GM12874 (cell line): ENCODE data around the gene PPT1.

Source experiments
- TF ChIP-seq, protein P1 (sequence below): IDR thresholded peaks from 2 replicates; pipeline ENCODE4 v1.5.1; 2011; ENCODE audit warnings: low read depth, mild to moderate bottlenecking, control low read depth, low read length, moderate library complexity; ENCODE audit not compliant: insufficient read depth

The PPT1 gene

DNA sequence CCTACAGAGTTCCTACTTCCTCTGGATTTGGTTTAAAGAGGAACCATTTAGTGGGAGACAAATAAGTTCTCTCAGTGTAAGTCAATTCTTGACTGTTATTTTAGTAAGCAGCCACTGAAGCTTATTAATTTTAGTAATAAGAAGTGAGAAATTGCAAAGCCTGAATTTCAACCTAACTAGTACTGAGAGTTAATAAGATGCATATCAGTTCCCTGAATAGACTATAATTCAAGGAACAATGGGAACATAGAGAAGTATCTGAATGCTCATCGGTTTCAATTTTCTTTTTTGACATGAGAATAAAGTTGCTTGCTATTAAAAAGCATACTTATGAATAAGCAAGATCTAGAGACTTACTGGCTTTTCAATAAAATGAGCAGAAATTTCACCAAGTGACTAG is 8.0 kb upstream of the PPT1 start:
- TF ChIP-seq, protein P1, sequence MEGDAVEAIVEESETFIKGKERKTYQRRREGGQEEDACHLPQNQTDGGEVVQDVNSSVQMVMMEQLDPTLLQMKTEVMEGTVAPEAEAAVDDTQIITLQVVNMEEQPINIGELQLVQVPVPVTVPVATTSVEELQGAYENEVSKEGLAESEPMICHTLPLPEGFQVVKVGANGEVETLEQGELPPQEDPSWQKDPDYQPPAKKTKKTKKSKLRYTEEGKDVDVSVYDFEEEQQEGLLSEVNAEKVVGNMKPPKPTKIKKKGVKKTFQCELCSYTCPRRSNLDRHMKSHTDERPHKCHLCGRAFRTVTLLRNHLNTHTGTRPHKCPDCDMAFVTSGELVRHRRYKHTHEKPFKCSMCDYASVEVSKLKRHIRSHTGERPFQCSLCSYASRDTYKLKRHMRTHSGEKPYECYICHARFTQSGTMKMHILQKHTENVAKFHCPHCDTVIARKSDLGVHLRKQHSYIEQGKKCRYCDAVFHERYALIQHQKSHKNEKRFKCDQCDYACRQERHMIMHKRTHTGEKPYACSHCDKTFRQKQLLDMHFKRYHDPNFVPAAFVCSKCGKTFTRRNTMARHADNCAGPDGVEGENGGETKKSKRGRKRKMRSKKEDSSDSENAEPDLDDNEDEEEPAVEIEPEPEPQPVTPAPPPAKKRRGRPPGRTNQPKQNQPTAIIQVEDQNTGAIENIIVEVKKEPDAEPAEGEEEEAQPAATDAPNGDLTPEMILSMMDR: no peak

DNA sequence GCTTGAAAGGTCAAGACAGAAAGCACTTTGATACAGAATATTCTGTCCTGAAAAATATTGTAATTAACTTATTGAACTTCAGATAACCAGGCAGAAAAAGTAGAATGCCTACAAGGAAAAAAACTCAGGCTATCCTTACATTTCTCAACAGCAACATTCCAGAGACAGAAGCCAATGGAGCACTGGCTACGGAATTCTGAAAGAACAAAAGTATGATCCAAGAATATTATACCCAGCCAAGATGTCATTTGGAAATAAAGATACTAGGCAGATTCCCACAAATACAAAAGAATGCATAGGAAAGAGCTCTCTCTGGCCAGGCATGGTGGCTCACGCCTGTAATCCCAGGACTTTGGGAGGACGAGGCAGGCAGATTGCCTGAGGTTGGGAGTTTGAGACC is 5.8 kb upstream of the PPT1 start:
- TF ChIP-seq, protein P1: no peak

DNA sequence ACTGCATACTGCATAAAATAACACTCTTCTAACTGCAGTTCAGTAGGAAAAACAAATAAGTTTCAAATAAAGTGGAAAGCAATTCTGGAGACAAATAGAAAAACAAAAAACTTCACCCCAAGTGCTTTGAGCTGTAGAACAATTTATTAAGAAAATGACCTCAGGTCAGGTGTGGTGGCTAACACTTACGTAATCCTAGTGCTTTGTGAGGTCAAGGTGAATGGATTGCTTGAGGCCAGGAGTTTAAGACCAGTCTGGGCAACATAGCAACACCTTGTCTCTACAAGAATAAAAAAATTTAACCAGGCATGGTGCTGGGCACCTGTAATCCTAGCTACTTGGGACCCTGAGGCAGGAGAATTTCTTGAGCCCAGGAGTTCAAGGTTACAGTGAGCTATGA is 5.0 kb upstream of the PPT1 start:
- TF ChIP-seq, protein P1: no peak

- TF ChIP-seq, protein P1: no peak
Measured at GRCh38 chr1:40096646-40096976, 441 bp downstream of the PPT1 start.

DNA sequence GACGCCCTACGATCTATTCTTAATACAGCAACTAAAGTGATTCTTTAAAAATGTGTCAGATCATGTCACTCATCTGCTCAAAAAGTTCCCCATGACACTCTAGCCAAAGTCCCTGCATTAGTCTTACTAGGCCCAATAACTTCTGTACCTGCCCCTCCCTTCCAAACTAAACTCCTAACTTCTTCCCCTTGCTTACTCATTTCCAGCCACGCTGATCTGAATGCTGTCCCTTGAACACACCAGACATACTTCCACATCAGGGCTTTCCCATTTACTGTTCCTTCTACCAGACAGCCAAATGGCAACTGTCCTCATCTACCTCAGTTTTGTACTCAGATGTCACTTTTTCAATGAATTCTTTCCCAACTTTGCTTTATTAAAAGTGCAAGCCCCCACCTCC is 1.2 kb downstream of the PPT1 start:
- TF ChIP-seq, protein P1: no peak

DNA sequence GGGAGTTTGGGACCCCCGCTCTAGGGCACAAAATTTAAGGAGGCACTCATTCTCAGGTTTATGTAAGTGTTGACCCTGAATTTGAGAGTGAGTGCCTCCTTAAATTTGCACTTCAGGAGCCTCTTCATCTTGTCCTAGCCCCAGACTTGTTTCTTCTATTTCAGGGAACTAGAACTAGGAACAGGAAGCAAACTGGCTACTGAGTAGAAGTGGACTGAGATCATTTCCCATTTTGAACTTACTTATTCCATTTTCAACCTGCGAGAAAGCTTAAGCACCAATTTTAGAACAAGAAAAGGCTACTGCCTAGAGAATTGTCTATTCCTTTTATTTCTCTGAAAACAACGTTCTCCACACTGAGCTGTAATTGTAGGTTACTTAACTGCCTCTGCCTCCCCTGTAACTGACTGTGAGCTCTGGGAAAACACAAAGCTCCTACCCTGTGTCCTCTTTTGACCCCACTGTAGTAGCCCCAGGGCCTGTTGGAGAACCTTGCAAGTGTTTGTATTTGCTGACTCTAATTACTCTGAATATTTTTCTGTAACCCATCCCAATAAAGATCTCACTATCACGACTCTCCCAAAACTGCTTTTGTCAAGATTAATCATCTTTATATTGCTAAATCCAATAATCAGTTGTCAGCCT is 2.5 kb downstream of the PPT1 start:
- TF ChIP-seq, protein P1: no peak

DNA sequence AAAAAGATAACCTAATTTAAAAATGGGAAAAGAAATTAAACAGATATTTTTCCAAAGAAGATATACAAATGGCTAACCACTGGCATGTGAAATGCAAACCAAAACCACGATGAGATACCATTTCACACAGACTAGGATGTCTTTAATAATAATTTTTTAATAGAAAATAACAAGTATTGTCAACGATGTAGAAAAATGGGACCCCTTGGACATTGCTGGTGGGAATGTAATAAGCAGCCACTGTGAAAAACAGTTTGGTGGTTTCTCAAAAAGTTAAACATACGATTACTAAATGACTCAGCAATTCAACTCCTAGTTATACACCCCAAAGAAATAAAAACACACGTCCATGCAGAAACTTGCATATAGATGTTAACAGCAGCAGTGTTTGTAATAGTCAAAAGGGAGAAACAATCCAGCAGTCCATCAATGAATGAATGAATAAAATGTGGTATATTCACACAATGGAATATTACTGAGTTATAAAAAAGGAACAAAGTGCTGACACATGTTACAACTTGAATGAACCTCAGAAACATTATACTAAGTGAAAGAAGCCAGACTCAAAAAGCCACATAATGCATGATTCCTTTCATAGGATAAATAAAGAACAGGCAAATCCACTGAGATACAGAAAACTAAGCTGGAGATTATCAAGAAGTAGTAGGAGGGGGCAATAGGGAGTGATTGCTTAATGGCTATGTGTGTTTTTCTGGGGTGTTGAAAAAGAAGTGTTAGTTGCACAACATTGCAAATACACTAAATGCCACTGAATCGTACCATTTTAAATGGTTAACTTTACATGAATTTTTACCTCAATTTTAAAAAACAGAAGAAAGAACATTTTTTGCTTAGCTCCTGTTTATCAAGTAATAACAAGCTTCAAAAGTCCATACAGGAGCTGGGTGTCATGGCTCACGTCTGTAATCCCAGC is 4.1 kb downstream of the PPT1 start:
- TF ChIP-seq, protein P1: no peak
